Stimulated activated CD8-positive, alpha-beta memory T cell treated with anti-CD3 and anti-CD28 coated beads, Interleukin-4, amount 100 ng/mL, for 48 hours (primary cell): Measurements from ENCODE around the gene HECTD3.
"Not testable (repeated sequence)": the region's sequence is repeated elsewhere in the genome, so short reads cannot be mapped to it uniquely, and the experiment has no call there.

ENCODE experiments used
- DNase-seq: peaks from one replicate; pipeline ENCODE4 v3.0.0-alpha.2; 2020

Gene HECTD3

GRCh38 chr1:44985747-44986359 is 25.3 kb downstream of the HECTD3 start:
- no peak for DNase-seq

- not testable (repeated sequence) for DNase-seq
Measured at GRCh38 chr1:44977372-44977771, 33.8 kb downstream of the HECTD3 start.

- no peak for DNase-seq
Measured at GRCh38 chr1:44976252-44976651, 34.9 kb downstream of the HECTD3 start.

DNA sequence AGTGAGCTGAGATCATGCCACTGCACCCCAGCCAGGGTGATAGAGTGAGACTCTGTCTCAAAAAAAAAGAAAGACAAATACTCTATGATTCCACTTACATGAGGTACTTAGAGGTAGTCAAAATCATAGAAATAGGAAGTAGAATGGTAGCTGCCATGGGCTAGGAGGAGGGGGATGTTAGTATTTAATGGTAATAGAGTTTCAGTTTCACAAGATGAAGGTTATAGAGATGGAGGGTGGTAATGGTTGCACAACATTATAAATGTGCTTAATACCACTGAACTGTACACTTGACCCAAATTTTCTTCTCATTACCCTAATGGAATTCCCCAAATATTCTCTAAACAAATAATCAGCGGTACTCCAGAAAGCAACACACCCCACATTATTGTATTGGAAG is 37.5 kb downstream of the HECTD3 start:
- no peak for DNase-seq

DNA sequence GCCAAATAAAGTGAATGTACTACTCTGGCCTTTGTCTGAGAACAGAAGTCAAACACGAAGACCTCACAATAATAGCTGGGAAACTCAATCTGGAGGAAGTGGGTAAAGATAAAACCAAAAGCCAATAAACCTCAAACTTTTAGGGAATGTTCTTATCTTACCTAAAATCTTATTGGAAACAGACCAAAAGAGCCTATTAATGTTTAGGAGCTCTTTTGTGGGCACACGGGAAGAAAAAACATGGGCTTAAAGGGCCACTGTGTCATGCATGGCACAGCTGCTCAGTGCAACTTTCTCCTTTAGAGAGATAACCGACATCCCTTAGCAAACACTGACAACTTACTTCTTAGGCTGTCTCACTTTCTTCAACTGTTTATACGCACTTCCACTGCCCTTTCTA is 40.8 kb downstream of the HECTD3 start:
- no peak for DNase-seq

- no peak for DNase-seq
Measured at GRCh38 chr1:44964396-44964795, 46.7 kb downstream of the HECTD3 start.

GRCh38 chr1:44962729-44963128 is 48.4 kb downstream of the HECTD3 start:
- no peak for DNase-seq

GRCh38 chr1:44962022-44962421 is 49.1 kb downstream of the HECTD3 start:
- DNase-seq: not testable (repeated sequence)

DNA sequence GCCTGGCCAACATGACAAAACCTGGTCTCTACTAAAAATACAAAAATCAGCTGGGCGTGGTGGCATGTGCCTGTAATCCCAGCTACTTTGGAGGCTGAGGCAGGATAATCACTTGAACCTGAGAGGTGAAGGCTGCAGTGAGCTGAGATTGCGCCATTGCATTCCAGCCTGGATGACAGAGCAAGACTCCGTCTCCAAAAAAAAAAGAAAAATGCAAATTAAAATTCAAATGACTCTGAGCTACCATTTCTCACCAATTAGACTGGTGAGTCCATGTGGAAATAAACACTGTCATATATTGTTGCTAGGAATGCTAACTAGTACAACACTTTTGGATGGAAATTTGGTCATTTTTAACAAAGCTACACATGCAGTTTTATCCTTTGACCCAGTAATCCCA is 53.6 kb downstream of the HECTD3 start:
- DNase-seq: not testable (repeated sequence)

GRCh38 chr1:44956077-44956476 is 55.0 kb downstream of the HECTD3 start:
- DNase-seq: not testable (repeated sequence)
